Skin of body (tissue), 2 donors: Measurements from ENCODE around the gene C1QTNF4. TPM values are rescaled to one million over a fixed set of nuclear protein-coding genes. Genes with fewer than 3 reads are reported as not detected.
"Not testable (repeated sequence)": the region's sequence is repeated elsewhere in the genome, so short reads cannot be mapped to it uniquely, and the experiment has no call there.

ENCODE experiments used
- DNase-seq: peaks from one replicate; lab custom pipeline; 2025; lab: John Stamatoyannopoulos, UW
- total RNA-seq: library from RNA; depleted of rRNA; stranded (reverse); fragments of >200 nt; gene quantifications from one replicate; pipeline ENCODE4 v1.2.3, GENCODE V29; 2014

The C1QTNF4 gene
- total RNA-seq, 1 donor from 2014 or later, result 1.3 TPM

DNA sequence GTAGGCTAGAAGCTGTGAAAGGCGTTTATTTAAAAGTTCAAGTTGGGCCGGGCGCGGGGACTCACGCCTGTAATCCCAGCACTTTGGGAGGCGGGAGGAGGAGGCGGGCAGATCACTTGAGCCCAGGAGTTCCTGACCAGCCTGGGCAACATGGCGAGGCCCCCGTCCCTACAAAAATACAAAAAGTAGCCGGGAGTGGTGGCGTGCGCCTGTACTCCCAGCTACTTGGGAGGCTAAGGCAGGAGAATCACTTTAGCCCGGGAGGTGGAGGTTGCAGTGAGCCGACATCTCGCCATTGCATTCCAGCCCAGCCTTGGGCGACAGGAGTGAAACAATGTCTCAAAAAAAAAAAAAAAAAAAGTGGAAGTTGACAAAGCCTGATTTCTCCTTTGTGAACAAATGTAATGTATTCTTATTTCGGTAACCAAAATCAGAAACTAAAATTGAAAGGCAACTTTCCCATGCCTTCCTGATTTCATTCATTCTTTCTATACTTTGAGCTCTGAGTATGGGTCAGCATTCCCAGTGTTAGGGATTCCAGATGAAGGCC is 28.0 kb downstream of the C1QTNF4 start:
- DNase-seq, result no peak

DNA sequence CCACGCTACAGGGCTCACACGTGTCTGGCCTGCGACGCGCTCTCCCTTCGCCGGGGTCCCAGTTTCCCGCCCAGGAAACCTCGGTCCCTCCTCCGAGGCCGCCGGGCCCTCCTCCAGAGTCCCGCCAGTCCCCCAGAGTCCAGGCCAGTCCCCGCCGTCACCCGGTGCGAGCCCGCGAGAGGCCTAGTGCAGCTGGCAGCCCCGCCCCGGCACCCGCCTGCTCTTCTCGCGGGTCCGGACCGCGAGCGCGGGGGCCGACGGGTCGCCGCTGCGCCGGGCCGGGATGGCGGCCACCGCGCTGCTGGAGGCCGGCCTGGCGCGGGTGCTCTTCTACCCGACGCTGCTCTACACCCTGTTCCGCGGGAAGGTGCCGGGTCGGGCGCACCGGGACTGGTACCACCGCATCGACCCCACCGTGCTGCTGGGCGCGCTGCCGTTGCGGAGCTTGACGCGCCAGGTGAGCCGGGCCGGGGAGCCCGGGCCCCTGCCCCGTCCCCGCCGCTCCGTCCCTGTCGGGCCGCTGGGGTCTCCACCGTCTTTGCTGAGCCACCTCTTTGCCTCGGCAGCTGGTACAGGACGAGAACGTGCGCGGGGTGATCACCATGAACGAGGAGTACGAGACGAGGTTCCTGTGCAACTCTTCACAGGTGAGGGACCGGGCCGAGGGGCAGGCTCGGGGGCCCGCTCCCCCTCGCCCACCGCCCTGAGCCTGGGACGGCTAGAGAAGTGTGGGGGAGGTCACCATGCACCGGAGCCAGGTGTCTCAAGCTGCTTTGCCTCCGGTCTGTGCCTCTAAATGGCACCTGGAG is 28.7 kb downstream of the C1QTNF4 start, which contains the start of gene PTPMT1:
PTPMT1 (plus strand) TSS at position 260 of the 809 bp plus-strand sequence; CDS start at position 284, 24 bp downstream.
- DNase-seq, result no peak

DNA sequence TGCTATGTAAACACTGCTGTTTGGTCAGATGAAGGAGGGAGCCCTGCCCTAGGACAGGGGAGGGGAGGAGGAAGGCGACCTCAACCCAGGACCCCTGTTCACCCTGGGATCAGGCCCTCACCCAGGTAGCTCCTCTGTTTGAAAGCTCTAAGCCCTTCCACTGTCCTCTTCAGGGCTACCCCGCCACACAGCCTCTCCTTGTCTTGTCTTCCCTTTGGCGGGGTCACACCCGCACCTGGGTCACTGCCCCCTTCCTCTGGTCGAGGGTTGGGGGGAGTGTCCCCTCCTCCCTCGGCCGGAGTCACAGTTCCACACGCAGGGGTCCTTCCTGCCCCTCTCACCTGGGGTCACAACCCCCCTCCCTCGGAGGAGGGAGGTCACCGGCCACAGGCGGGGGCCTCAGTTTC is 29.3 kb downstream of the C1QTNF4 start:
- no peak for DNase-seq

DNA sequence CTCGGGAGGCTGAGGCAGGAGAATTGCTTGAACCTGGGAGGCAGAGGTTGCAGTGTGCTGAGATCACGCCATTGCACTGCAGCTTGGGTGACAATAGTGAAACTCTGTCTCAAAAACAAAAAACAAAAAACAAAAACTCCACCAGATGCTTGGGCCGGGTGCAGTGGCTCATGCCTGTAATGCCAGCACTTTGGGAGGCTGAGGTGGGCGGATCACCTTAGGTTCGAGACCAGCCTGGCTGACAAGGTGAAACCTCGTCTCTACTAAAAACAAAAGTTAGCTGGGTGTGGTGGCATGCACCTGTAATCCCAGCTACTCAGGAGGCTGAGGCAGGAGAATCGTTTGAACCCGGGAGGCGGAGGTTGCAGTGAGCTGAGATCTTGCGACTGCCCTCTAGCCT is 29.8 kb downstream of the C1QTNF4 start:
- not testable (repeated sequence) for DNase-seq

DNA sequence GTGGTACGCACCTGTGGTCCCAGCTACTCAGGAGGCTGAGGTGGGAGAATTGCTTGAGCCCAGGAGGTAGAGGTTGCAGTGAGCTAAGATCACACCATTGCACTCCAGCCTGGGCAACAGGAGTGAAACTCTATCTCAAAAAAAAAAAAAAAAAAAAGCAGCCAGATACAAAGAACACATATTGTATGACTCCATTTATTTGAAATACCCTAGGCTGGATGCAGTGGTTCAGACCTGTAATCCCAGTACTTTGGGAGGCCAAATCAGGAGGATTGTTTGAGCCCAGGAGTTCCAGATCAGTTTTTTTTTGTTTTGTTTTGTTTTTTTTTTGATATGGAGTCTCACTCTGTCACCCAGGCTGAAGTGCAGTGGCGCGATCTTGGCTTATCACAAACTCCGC is 31.8 kb downstream of the C1QTNF4 start:
- DNase-seq, result not testable (repeated sequence)

DNA sequence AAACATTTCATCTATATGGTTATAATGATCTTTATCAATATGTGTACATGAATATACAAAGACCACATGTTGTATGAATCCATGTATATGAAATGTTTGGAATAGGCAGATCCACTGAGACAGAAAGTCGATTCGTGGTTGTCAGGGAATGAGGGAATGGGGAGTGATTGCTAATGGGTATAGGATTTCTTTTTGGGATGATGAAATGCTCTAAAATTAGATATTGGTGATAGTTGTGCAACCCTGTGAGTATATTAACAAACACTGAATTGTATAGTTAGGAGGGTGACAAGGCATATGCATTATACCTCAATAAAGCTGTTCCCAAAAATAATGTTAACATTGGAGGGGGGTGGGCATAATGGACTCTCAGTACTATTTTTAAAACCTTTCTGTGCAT is 33.8 kb downstream of the C1QTNF4 start:
- DNase-seq, result no peak

DNA sequence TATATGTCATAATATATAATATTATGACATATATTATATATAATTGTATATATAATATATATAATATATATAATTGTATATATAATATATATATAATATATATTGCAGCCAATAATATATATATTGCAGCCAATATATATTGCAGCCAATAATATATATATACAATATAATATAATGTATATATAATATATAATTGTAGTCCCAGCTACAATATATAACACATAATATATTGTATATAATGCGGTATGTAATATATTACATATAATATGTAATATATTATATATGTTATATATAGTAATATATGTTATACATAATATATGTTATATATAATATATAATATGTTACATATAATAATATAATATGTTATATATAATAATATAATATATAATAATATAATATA is 35.5 kb downstream of the C1QTNF4 start:
- DNase-seq, result no peak

DNA sequence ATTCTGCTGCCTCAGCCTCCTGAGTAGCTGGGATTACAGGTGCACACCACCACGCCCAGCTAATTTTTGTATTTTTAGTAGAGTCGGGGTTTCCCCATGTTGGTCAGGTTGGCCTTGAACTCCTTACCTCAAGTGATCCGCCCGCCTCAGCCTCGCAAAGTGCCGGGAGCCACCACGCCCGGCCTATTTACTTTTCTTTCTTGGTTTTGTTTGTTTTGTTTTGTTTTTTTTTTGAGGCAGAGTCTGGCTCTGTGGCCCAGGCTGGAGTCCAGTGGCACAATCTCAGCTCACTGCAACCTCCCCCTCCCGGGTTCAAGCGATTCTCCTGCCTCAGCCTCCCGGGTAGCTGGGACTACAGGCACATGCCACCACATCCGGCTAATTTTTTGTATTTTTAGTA is 37.2 kb downstream of the C1QTNF4 start:
- not testable (repeated sequence) for DNase-seq

DNA sequence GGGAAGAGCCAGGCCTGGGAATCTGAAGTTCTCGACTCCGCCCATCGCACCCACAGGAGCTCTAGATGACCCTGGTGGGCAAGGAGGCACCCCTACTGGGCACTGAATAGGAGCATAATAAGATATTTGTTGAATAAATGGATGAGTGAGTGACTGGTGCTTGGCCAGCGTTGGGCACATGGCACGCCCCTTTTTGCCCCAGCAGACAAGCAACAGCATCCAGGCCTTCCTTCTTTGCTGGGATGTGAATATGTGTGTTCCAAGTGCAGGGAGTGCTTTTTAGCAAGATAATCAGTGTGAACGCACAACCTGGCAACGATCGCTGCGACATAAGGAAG is 40.8 kb downstream of the C1QTNF4 start:
- DNase-seq, result peak; percentile 80

DNA sequence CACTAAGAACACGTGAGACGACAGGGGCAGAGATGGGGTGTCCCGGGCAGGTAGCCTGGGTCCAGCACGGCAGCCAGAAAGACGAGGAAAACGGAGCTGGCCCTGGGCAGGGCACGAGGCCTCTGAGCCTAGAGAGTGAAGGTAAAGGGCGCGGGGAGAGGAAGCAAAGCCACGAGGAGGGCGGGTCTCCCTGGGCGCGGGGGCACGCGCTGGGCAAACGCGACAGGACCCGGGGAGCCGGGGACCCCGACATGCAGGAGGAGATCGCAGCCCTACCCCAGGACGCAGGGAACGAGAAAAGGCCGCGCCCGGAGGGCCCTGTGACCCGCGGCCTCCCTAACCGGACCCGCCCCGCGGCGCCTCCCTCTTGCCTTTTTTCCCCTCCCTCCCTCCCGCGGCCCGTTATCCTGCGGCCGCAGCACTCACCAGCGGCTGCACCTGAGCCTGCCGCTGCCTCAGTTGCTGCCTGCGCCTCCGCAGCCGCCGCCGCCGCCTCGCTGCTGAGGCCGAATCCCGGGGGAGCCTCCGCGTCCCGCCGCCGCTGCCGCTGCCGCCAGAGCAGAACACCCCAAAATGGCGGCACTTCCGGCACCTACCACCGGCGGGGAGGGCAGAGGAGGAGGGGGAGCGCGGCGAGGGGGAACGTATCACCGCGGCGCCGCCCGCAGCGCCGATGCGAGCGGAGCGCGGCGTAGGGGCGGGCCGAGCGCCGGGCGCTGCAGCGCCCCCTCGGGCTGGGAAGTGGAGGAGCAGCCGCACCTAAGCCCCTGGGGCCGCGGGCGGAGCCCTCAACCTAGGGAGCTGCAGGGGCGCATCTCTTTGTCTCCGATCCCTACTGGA is 41.4 kb downstream of the C1QTNF4 start, which contains the start of gene CELF1:
CELF1 (minus strand) TSS at position 567 of the 840 bp plus-strand sequence. CDS start 53,609 bp downstream, outside the sequence.
- DNase-seq, result peak; percentile 88

DNA sequence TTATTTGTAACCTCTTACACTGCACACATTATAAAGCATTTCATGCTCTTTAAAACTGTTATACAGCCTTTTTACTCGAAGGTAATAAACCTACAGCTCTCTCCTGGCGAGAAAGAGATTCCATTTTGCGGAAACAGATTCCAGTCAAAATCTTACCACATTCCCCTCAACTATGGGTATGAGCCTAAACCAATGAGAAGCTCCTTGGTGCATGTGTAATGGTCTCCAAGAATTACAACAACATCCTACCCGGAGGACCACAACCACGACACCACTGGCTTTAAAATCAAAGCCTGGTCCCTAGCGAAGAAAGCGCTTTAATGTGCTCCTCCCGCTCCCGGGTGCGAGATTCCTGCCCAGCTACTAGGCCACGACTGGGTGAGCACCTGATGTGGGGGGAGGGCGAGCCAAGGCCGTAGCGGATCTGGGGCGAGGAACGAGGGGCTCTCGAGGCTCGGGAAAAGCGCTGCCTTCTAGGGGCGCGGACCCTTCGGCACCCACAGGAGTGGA is 42.1 kb downstream of the C1QTNF4 start:
- no peak for DNase-seq

DNA sequence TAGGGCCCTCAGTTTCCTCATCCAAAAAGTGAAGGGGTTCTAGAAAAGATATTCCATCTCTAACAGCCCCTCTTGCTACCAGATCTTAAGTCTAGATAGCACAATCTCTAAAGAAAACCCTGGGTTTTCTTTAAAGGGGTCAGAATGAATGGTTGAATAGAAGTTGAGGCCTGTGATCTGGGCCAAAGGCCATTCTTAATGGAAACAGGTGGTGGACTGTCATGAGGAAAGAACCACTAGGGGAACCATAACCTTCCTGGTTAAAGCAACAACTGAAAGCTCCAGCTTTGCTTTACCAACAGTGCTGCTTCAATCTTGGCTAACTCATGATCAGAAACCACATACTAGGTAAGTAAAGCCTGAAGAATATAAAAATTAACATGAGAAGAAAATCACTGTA is 43.1 kb downstream of the C1QTNF4 start:
- DNase-seq, result no peak

DNA sequence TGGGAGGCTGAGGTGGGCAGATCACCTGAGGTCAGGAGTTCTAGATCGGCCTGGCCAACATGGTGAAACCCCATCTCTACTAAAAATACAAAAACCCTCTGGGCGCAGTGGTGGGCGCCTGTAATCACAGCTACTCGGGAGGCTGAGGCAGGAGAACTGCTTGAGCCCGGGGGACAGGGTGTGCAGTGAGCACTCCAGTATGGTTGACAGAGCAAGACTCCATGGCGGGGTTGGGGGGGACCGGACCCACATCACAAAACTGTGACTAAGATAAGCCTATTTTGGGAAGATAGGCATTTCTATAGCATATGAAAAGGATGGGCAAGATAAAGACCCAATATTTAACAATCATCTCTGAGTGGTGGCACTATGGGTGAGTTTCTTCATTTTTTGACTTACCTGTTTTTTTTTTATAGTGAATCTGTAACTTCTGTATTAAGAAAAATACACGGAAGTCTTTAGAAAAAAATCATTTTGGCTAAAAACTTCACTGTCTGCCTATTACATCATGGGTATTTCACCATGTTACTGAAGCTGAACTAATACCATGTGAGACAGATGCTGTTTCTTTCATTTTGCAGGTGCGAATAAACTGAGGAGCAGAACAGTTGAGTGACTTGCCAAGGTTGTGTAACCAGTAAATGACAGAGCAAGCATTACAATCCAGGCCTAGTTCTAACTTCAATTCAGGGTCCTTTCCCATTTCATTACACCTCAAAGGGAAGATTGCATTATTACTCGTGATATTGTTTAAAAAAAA is 43.7 kb downstream of the C1QTNF4 start:
- DNase-seq, result no peak

DNA sequence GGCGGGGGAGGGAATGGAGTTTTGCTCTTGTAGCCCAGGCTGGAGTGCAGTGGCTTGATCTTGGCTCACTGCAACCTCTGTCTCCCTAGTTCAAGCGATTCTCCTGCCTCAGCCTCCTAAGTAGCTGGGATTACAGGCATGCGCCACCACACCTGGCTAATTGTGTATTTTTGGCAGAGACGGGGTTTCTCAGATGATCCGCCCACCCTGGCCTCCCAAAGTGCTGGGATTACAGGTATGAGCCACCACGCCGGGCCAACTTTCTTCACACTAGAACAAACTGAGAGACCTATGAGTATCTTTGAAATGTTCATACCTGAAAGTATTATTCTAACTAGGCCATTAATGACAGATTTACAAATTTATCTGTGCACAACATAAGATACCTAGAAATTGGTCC is 47.9 kb downstream of the C1QTNF4 start:
- DNase-seq, result not testable (repeated sequence)

DNA sequence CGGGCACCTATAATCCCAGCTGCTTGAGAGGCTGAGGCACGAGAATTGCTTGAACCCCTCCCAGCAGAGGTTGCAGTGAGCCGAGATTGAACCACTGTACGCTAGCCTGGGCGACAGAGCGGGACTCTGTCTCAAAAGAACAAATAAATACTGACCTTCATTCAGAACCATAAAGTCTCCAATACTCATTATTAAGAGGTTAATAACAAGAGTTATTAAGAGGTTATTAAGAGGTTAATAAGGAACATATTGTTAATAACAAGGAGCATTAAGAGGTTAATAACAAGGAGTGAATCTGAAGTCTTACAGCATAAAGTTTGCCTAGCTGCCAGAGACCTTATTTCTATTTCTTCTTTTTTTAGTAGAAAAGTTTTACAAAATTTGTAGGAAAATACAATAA is 48.9 kb downstream of the C1QTNF4 start:
- no peak for DNase-seq

DNA sequence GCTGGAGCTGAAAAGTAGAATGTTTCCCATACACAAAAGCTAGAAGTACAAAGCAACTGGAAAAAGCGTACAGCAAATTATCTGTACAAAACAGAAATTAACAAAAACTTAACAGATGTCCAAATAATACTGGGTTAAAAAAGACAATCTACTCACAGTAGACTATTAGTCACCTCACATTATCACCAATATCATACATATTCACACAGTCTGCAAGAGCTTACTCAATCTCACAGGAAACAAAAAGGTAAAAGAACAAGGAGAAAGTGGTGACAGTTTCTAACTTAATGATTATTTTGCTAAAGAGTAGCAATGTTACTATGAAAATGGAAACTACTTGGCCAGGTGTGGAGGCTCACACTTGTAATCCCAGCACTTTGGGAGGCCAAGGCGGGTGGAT is 53.1 kb downstream of the C1QTNF4 start:
- DNase-seq, result no peak

DNA sequence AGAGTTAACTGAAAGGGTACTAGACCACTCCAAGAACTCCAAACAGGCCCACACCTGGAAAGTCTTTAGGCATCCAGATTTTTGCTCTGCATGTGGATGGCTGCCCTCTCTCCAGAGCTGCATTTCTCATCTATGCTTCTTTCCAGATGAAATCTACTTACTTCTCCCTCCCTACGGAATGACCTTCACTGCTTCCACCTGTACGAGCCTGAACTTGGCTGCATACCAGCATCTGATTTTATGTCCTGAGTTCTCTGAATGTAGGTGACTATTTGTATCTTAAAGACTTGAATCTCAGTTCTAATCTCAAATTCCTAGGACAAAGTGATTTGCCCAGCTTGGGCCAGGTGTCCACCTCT is 54.6 kb downstream of the C1QTNF4 start:
- no peak for DNase-seq
